ENCODE data around the gene SLC50A1.

Gene SLC50A1

DNA sequence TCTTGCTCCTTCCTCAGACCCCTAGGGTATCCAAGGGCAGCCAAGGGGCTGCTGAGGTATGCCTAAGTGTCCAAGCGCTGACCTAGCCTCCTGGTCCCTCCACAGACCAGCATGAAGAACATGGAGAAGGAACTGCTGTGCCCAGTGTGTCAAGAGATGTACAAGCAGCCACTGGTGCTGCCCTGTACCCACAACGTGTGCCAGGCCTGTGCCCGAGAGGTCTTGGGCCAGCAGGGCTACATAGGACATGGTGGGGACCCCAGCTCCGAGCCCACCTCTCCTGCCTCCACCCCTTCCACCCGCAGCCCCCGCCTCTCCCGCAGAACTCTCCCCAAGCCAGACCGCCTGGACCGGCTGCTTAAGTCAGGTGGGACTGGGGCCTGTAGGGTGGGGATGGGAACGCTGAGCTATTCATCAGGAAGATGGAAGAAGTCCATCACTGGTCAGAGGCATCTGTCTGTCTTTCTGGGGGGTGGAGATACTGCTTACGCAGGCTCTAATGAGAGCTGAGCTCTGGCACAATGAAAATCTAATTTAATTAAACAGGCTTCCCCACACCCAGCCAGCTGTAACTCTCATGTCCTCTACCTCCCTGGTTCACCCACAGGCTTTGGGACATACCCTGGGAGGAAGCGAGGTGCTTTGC is 39.8 kb downstream of the SLC50A1 start:
- H3K27ac ChIP-seq, result no peak overlapping the region

DNA sequence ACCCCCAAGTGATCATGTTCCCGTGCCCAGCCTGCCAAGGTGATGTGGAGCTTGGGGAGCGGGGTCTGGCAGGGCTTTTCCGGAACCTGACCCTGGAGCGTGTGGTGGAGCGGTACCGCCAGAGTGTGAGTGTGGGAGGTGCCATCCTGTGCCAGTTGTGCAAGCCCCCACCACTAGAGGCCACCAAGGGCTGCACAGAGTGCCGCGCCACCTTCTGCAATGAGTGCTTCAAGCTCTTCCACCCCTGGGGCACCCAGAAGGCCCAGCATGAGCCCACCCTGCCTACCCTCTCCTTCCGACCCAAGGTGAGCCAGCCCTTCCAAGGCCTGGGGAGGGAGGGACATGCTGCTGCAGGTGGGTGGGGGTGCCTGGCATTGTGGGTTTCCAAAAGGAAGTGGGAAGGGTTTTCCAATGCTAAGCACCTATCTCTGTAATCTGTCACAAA is 40.3 kb downstream of the SLC50A1 start:
- no peak overlapping the region for H3K27ac ChIP-seq

More for the DNA sequence above, 39.8 kb downstream of the SLC50A1 start:
- Histone ChIP-seq H3K4me2 (no peak overlapping the region; the same call in 1 of the 2 replicates), H3K9ac (no peak overlapping the region), H3K4me1 (ENCODE audit: low read depth, poor library complexity, severe bottlenecking) (peaks cover 38% of the 10 kb centered on the region), H2AFZ (ENCODE audit: low read depth) (no peak overlapping the region), H3K79me2 (ENCODE audit: insufficient read depth, low read depth) (peaks cover 18% of the 10 kb centered on the region), H3K4me3 (IDR thresholded peaks at IDR 0.05; ENCODE audit: insufficient read depth, low read depth, low read length) (no peak overlapping the region), H3K36me3 (ENCODE audit: insufficient read depth) (no peaks in the 10 kb centered on the region; the same call in 1 of the 2 replicates), H3K27me3 (ENCODE audit: insufficient read depth, low read depth) (no peaks in the 10 kb centered on the region), H4K20me1 (ENCODE audit: insufficient read depth) (no peaks in the 10 kb centered on the region)
- TF ChIP-seq, protein P1, sequence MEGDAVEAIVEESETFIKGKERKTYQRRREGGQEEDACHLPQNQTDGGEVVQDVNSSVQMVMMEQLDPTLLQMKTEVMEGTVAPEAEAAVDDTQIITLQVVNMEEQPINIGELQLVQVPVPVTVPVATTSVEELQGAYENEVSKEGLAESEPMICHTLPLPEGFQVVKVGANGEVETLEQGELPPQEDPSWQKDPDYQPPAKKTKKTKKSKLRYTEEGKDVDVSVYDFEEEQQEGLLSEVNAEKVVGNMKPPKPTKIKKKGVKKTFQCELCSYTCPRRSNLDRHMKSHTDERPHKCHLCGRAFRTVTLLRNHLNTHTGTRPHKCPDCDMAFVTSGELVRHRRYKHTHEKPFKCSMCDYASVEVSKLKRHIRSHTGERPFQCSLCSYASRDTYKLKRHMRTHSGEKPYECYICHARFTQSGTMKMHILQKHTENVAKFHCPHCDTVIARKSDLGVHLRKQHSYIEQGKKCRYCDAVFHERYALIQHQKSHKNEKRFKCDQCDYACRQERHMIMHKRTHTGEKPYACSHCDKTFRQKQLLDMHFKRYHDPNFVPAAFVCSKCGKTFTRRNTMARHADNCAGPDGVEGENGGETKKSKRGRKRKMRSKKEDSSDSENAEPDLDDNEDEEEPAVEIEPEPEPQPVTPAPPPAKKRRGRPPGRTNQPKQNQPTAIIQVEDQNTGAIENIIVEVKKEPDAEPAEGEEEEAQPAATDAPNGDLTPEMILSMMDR (conservative IDR thresholded peaks at IDR 0.05; ENCODE audit: low read depth, low read length), result no peak

GRCh38 chr1:155176544-155177071 is 41.0 kb downstream of the SLC50A1 start:
- no peaks in the 10 kb centered on the region for H3K36me3 ChIP-seq (ENCODE audit: insufficient read depth)
- H2AFZ ChIP-seq (ENCODE audit: low read depth), result no peak overlapping the region
- no peak overlapping the region for H3K9ac ChIP-seq
- H3K4me3 ChIP-seq (IDR thresholded peaks at IDR 0.05; ENCODE audit: insufficient read depth, low read depth, low read length), result no peak overlapping the region
- H4K20me1 ChIP-seq (ENCODE audit: insufficient read depth), result no peaks in the 10 kb centered on the region
- H3K79me2 ChIP-seq (ENCODE audit: insufficient read depth, low read depth), result peaks cover 14% of the 10 kb centered on the region
- no peak overlapping the region for H3K27ac ChIP-seq
- no peak overlapping the region; the same call in 1 of the 2 replicates for H3K4me2 ChIP-seq
- TF ChIP-seq, protein P1 (conservative IDR thresholded peaks at IDR 0.05; ENCODE audit: low read depth, low read length), result peak; percentile 100
- H3K4me1 ChIP-seq (ENCODE audit: low read depth, poor library complexity, severe bottlenecking), result peaks cover 40% of the 10 kb centered on the region
- no peaks in the 10 kb centered on the region for H3K27me3 ChIP-seq (ENCODE audit: insufficient read depth, low read depth)

More for the DNA sequence above, 40.3 kb downstream of the SLC50A1 start:
- no peaks in the 10 kb centered on the region for H3K27me3 ChIP-seq (ENCODE audit: insufficient read depth, low read depth)
- no peaks in the 10 kb centered on the region for H4K20me1 ChIP-seq (ENCODE audit: insufficient read depth)
- no peak overlapping the region for H3K4me3 ChIP-seq (IDR thresholded peaks at IDR 0.05; ENCODE audit: insufficient read depth, low read depth, low read length)
- peaks cover 18% of the 10 kb centered on the region for H3K79me2 ChIP-seq (ENCODE audit: insufficient read depth, low read depth)
- no peak overlapping the region for H3K9ac ChIP-seq
- H3K4me2 ChIP-seq, result no peak overlapping the region
- H3K4me1 ChIP-seq (ENCODE audit: low read depth, poor library complexity, severe bottlenecking), result peaks cover 42% of the 10 kb centered on the region
- TF ChIP-seq, protein P1 (conservative IDR thresholded peaks at IDR 0.05; ENCODE audit: low read depth, low read length), result no peak
- no peak overlapping the region for H2AFZ ChIP-seq (ENCODE audit: low read depth)
- H3K36me3 ChIP-seq (ENCODE audit: insufficient read depth), result no peaks in the 10 kb centered on the region

DNA sequence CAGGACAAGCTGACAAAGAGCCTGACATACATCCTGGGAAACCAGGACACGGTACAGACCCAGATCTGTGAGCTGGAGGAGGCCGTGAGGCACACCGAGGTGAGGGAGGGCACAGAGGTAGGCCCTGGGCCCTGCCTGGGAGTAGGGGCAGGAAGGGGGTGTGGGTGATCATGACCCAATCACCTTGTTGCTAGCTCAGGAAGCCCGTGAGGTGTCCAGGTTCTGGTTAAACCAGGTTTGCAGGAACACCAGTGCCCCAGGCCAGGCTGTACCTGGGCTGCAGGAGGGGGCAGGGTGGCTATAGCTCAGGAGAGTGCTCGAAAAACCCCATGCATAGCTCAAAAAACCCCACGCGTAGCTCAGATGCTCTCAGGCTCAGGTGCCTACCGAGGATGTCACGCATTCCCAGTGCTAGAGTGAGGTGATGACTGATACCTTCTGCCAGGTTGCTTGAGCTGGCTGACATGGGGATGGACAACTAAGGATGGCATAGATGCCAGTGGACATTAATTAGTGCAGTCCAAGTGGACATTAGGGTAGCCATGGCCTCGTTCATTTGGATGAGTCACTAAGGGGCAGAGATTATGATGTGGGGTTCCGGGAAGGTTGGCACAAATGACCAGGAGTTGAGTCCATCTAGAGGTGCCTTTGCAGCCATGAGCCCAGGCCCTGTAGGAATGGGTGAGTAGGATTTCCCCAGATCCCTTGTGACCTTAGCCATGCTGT is 41.7 kb downstream of the SLC50A1 start:
- Histone ChIP-seq H4K20me1 (ENCODE audit: insufficient read depth) (no peaks in the 10 kb centered on the region), H3K27me3 (ENCODE audit: insufficient read depth, low read depth) (no peaks in the 10 kb centered on the region), H3K4me2 (no peak overlapping the region; the same call in 1 of the 2 replicates), H3K4me3 (IDR thresholded peaks at IDR 0.05; ENCODE audit: insufficient read depth, low read depth, low read length) (no peak overlapping the region), H2AFZ (ENCODE audit: low read depth) (no peak overlapping the region), H3K36me3 (ENCODE audit: insufficient read depth) (no peaks in the 10 kb centered on the region), H3K79me2 (ENCODE audit: insufficient read depth, low read depth) (peaks cover 7% of the 10 kb centered on the region), H3K4me1 (ENCODE audit: low read depth, poor library complexity, severe bottlenecking) (peaks cover 33% of the 10 kb centered on the region), H3K27ac (no peak overlapping the region), H3K9ac (no peak overlapping the region)
- TF ChIP-seq, protein P1 (conservative IDR thresholded peaks at IDR 0.05; ENCODE audit: low read depth, low read length), result no peak
